HEK293 (cell line): ENCODE data around the gene SLC25A45.

Experiments used
- CTCF ChIA-PET: fragments of 350-600 bp; formaldehyde crosslinking; extraction: SDS; loops from one replicate; lab custom pipeline; 2021; ENCODE audit warnings: antibody characterized with exemption; lab: Yijun Ruan, JAX
- POLR2A ChIA-PET: fragments of 300-600 bp; formaldehyde crosslinking; extraction: SDS; loops from one replicate; lab custom pipeline; 2020; ENCODE audit warnings: antibody characterized with exemption, inconsistent platforms; lab: Yijun Ruan, JAX
- H3K27ac ChIP-seq: fragments of 200-500 bp; sonication (Bioruptor generic); 2 replicates; pipeline ENCODE4 v1.5.1; 2014; ENCODE audit warnings: low read depth, low read length, control low read depth, inconsistent platforms; ENCODE audit errors: extremely low read depth
- H3K36me3 ChIP-seq, 2 experiments: fragments of 200-500 bp in 1 of 2; sonication (Bioruptor generic) in 1 of 2; 1 replicate in 1 of 2; 2 replicates in 1 of 2; pipeline ENCODE4 v1.5.1; 2014 to 2017; ENCODE audit warnings: inconsistent platforms in 2 of 2, low read length in 2 of 2; ENCODE audit not compliant: control insufficient read depth in 2 of 2, insufficient read depth in 1 of 2
- H3K4me1 ChIP-seq: fragments of 200-500 bp; sonication (Bioruptor generic); 2 replicates; pipeline ENCODE4 v1.5.1; 2014; ENCODE audit warnings: mild to moderate bottlenecking, low read length, inconsistent platforms; ENCODE audit not compliant: control insufficient read depth, insufficient read depth
- H3K4me3 ChIP-seq: 2 replicates; pipeline ENCODE4 v1.5.1; 2011; ENCODE audit warnings: low read depth, mild to moderate bottlenecking, control low read depth, low read length, moderate library complexity
- H3K9me3 ChIP-seq: fragments of 200-500 bp; sonication (Bioruptor generic); 2 replicates; pipeline ENCODE4 v1.5.1; 2014; ENCODE audit warnings: low read depth, low read length, inconsistent platforms; ENCODE audit not compliant: control insufficient read depth, insufficient read depth
- BCL11A ChIP-seq: fragments of 450-650 bp; formaldehyde crosslinking; IDR thresholded peaks from 2 replicates; pipeline ENCODE4 v1.5.1; 2016; ENCODE audit warnings: low read depth, missing biosample characterization, missing genetic modification characterization
- GLIS2 ChIP-seq: fragments of 450-650 bp; formaldehyde crosslinking; IDR thresholded peaks from 2 replicates; pipeline ENCODE4 v1.5.1; 2016; ENCODE audit warnings: missing biosample characterization, missing genetic modification characterization
- HOXA7 ChIP-seq: sonication (generic); formaldehyde crosslinking; IDR thresholded peaks from 2 replicates; pipeline ENCODE4 v1.8.1; 2022; ENCODE audit warnings: missing genetic modification reagents, borderline replicate concordance
- KLF16 ChIP-seq: fragments of 450-650 bp; formaldehyde crosslinking; IDR thresholded peaks from 2 replicates; pipeline ENCODE4 v1.5.1; 2017; ENCODE audit warnings: missing biosample characterization, missing genetic modification characterization
- MZF1 ChIP-seq: fragments of 450-650 bp; formaldehyde crosslinking; IDR thresholded peaks from 2 replicates; pipeline ENCODE4 v1.5.1; 2017; ENCODE audit warnings: missing biosample characterization, missing genetic modification characterization, borderline replicate concordance
- SCRT1 ChIP-seq: fragments of 450-650 bp; formaldehyde crosslinking; IDR thresholded peaks from 2 replicates; pipeline ENCODE4 v1.5.1; 2016; ENCODE audit warnings: missing biosample characterization, missing genetic modification characterization, borderline replicate concordance
- ZBTB1 ChIP-seq: fragments of 450-650 bp; formaldehyde crosslinking; IDR thresholded peaks from 2 replicates; pipeline ENCODE4 v1.5.1; 2016; ENCODE audit warnings: missing biosample characterization, missing genetic modification characterization
- ZBTB48 ChIP-seq: fragments of 450-650 bp; formaldehyde crosslinking; IDR thresholded peaks from 2 replicates; pipeline ENCODE4 v1.5.1; 2016; ENCODE audit warnings: missing biosample characterization, missing genetic modification characterization
- ZBTB7A ChIP-seq: fragments of 450-650 bp; formaldehyde crosslinking; IDR thresholded peaks from 2 replicates; pipeline ENCODE4 v1.5.1; 2016; ENCODE audit warnings: low read depth, missing biosample characterization, missing genetic modification characterization
- ZFP3 ChIP-seq: fragments of 450-650 bp; formaldehyde crosslinking; IDR thresholded peaks from 2 replicates; pipeline ENCODE4 v1.5.1; 2016; ENCODE audit warnings: low read depth, missing biosample characterization, missing genetic modification characterization
- ZFP37 ChIP-seq: fragments of 450-650 bp; formaldehyde crosslinking; IDR thresholded peaks from 2 replicates; pipeline ENCODE4 v1.5.1; 2016; ENCODE audit warnings: missing biosample characterization, missing genetic modification characterization
- ZNF16 ChIP-seq: fragments of 450-650 bp; formaldehyde crosslinking; IDR thresholded peaks from 2 replicates; pipeline ENCODE4 v1.5.1; 2016; ENCODE audit warnings: low read depth, missing biosample characterization, missing genetic modification characterization
- ZNF239 ChIP-seq: fragments of 450-650 bp; formaldehyde crosslinking; IDR thresholded peaks from 2 replicates; pipeline ENCODE4 v1.5.1; 2016; ENCODE audit warnings: missing biosample characterization, missing genetic modification characterization
- ZNF280C ChIP-seq: fragments of 450-650 bp; formaldehyde crosslinking; IDR thresholded peaks from 2 replicates; pipeline ENCODE4 v1.5.1; 2016; ENCODE audit warnings: missing biosample characterization, missing genetic modification characterization
- ZNF544 ChIP-seq: fragments of 450-650 bp; formaldehyde crosslinking; IDR thresholded peaks from 2 replicates; pipeline ENCODE4 v1.5.0; 2017; ENCODE audit warnings: missing biosample characterization, missing genetic modification characterization
- ZNF623 ChIP-seq: fragments of 450-650 bp; formaldehyde crosslinking; IDR thresholded peaks from 2 replicates; pipeline ENCODE4 v1.5.1; 2016; ENCODE audit warnings: missing biosample characterization, missing genetic modification characterization
- ZNF768 ChIP-seq: fragments of 450-650 bp; formaldehyde crosslinking; IDR thresholded peaks from 2 replicates; pipeline ENCODE4 v1.5.1; 2018; ENCODE audit warnings: missing biosample characterization, mild to moderate bottlenecking, missing genetic modification characterization
- ZNF785 ChIP-seq: fragments of 450-650 bp; formaldehyde crosslinking; IDR thresholded peaks from 2 replicates; pipeline ENCODE4 v1.5.1; 2016; ENCODE audit warnings: missing biosample characterization, missing genetic modification characterization
- ZNF792 ChIP-seq: fragments of 450-650 bp; formaldehyde crosslinking; IDR thresholded peaks from 2 replicates; pipeline ENCODE4 v1.5.1; 2016; ENCODE audit warnings: missing biosample characterization, missing genetic modification characterization
- TF ChIP-seq, protein P1 (sequence below): fragments of 450-650 bp; formaldehyde crosslinking; IDR thresholded peaks from 2 replicates; pipeline ENCODE4 v1.5.0; 2017; ENCODE audit warnings: missing biosample characterization, missing genetic modification characterization, borderline replicate concordance
- TF ChIP-seq, protein P2 (sequence below): fragments of 450-650 bp; formaldehyde crosslinking; IDR thresholded peaks from 2 replicates; pipeline ENCODE4 v1.5.1; 2017; ENCODE audit warnings: missing biosample characterization, missing genetic modification characterization

The SLC25A45 gene

DNA sequence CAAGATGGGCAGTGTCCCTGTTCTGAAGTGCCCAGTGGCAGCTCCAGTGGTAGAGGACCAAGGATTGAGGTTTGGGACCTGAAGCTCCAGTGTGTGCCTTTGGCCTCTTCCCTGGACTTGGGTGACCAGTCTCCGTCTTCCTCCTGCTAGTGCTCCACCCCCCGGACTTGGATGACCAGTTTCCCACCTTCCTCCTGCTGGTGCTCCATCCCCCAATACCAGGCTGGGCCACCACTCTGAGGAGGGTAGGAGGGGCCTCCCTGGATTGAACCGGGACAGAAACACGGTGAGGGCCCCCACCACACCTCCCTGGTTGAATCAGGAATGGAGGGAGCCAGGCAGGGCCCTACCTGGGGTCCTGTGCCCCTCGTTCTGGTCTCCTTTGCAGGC, 29.2 kb upstream of the SLC25A45 start (continued):
- TF ChIP-seq GLIS2 (tag by site-specific recombination), result no peak
- TF ChIP-seq ZBTB48 (tag by site-specific recombination), result no peak
- TF ChIP-seq, protein P1, sequence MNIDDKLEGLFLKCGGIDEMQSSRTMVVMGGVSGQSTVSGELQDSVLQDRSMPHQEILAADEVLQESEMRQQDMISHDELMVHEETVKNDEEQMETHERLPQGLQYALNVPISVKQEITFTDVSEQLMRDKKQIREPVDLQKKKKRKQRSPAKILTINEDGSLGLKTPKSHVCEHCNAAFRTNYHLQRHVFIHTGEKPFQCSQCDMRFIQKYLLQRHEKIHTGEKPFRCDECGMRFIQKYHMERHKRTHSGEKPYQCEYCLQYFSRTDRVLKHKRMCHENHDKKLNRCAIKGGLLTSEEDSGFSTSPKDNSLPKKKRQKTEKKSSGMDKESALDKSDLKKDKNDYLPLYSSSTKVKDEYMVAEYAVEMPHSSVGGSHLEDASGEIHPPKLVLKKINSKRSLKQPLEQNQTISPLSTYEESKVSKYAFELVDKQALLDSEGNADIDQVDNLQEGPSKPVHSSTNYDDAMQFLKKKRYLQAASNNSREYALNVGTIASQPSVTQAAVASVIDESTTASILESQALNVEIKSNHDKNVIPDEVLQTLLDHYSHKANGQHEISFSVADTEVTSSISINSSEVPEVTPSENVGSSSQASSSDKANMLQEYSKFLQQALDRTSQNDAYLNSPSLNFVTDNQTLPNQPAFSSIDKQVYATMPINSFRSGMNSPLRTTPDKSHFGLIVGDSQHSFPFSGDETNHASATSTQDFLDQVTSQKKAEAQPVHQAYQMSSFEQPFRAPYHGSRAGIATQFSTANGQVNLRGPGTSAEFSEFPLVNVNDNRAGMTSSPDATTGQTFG, result no peak
- no peak for TF ChIP-seq ZNF239 (tag by site-specific recombination)
- no peak for TF ChIP-seq ZFP37 (tag by site-specific recombination)
- TF ChIP-seq ZBTB1 (tag by site-specific recombination), result no peak
- TF ChIP-seq ZBTB7A (tag by site-specific recombination), result no peak
- no peak for TF ChIP-seq ZNF623 (tag by site-specific recombination)
- no peak for TF ChIP-seq ZNF16 (tag by site-specific recombination)
- TF ChIP-seq KLF16, result no peak
- TF ChIP-seq, protein P2, sequence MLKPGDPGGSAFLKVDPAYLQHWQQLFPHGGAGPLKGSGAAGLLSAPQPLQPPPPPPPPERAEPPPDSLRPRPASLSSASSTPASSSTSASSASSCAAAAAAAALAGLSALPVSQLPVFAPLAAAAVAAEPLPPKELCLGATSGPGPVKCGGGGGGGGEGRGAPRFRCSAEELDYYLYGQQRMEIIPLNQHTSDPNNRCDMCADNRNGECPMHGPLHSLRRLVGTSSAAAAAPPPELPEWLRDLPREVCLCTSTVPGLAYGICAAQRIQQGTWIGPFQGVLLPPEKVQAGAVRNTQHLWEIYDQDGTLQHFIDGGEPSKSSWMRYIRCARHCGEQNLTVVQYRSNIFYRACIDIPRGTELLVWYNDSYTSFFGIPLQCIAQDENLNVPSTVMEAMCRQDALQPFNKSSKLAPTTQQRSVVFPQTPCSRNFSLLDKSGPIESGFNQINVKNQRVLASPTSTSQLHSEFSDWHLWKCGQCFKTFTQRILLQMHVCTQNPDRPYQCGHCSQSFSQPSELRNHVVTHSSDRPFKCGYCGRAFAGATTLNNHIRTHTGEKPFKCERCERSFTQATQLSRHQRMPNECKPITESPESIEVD (tag by site-specific recombination), result no peak

DNA sequence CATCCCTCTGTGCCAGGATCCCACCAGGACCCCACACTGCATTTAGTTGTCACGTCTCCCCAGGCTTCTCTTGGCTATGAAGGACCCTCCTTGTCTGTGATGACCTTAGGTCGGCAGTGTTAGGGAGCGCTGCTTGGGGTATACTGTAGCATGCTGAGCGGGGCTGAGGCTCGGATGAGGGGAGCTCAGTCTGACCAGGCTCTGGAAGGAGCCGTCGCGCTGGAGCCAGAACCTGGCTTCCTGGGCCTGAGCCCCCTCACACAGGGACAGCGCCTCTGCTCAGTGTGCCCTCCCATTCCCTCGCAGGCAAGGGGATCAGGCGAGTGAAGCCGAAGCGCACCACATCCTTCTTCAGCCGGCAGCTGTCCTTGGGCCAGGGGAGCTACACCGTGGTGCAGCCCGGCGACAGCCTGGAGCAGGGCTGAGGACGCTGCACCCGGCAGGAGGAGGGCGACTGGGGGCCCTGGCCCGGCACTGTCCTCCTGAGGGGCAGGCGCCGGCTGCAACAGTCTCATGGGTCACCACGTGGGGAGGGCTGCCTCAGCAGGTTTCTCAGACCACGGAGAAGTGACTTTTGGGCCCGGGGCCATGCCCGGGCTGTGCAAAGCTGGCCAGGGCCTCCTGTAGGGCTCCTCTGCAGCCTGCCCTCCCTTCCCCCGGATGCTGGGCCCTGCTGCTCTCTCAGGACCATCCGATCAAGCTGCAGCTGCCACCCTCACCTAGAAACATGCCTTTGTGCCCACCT, 28.7 kb upstream of the SLC25A45 start:
- no peak overlapping the region for H3K4me3 ChIP-seq
- POLR2A ChIA-PET, result interaction anchor here (1.9 kb wide), 1 partner anchor 12 kb away, joined by 6 read pairs; the partner anchor contains the start of gene NEAT1
- H3K4me1 ChIP-seq, result no peaks in the 10 kb centered on the region; the same call in 1 of the 2 replicates
- H3K27ac ChIP-seq, result no peak overlapping the region
- H3K9me3 ChIP-seq, result no peaks in the 10 kb centered on the region
- H3K36me3 ChIP-seq, result peaks cover 0 to 34% of the 10 kb centered on the region in 2 experiments; a peak in 2 of 3 replicates
- TF ChIP-seq HOXA7 (CRISPR knock-in tag) (no peak), ZNF280C (tag by site-specific recombination) (no peak), ZNF785 (tag by site-specific recombination) (no peak), ZNF544 (no peak)
- CTCF ChIA-PET, result no interaction called here

GRCh38 chr11:65404638-65405339, 22.3 kb upstream of the SLC25A45 start:
- H3K4me1 ChIP-seq, result no peaks in the 10 kb centered on the region
- no peaks in the 10 kb centered on the region for H3K9me3 ChIP-seq
- TF ChIP-seq ZFP3 (tag by site-specific recombination), result no peak
- no peak for TF ChIP-seq MZF1 (tag by site-specific recombination)
- no peak for TF ChIP-seq ZNF768 (tag by site-specific recombination)
- TF ChIP-seq SCRT1 (tag by site-specific recombination), result no peak
- no peak for TF ChIP-seq ZNF792 (tag by site-specific recombination)
- TF ChIP-seq BCL11A (tag by site-specific recombination), result no peak
- H3K27ac ChIP-seq, result no peak overlapping the region
- CTCF ChIA-PET, result interaction anchor here (0.6 to 2.5 kb wide), 3 partner anchors 11 to 64 kb away, joined by 3 to 10 read pairs (median 4); no protein-coding TSS in a partner anchor
- POLR2A ChIA-PET, result interaction anchor here (0.8 kb wide), 1 partner anchor 18 kb away, joined by 3 read pairs; the partner anchor contains the start of gene NEAT1
- peaks cover 5 to 51% of the 10 kb centered on the region in 2 experiments; a peak in 2 of 3 replicates for H3K36me3 ChIP-seq
- H3K4me3 ChIP-seq, result no peak overlapping the region
